Stimulated activated CD4-positive, alpha-beta T cell treated with anti-CD3 and anti-CD28 coated beads, Interleukin-12 subunit alpha, Interleukin-12 subunit beta, amount 100 ng/mL, for 48 hours (primary cell): ENCODE measurements around the gene PTH2R.
"Not testable (repeated sequence)": the region's sequence is repeated elsewhere in the genome, so short reads cannot be mapped to it uniquely, and the experiment has no call there.

Source experiments
- DNase-seq, 3 donors: peaks; one replicate each; pipeline ENCODE4 v3.0.0-alpha.2; 2020; ENCODE audit warnings: low read depth in 2 of 3, low spot score in 1 of 3

PTH2R gene, protein sequence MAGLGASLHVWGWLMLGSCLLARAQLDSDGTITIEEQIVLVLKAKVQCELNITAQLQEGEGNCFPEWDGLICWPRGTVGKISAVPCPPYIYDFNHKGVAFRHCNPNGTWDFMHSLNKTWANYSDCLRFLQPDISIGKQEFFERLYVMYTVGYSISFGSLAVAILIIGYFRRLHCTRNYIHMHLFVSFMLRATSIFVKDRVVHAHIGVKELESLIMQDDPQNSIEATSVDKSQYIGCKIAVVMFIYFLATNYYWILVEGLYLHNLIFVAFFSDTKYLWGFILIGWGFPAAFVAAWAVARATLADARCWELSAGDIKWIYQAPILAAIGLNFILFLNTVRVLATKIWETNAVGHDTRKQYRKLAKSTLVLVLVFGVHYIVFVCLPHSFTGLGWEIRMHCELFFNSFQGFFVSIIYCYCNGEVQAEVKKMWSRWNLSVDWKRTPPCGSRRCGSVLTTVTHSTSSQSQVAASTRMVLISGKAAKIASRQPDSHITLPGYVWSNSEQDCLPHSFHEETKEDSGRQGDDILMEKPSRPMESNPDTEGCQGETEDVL

DNA sequence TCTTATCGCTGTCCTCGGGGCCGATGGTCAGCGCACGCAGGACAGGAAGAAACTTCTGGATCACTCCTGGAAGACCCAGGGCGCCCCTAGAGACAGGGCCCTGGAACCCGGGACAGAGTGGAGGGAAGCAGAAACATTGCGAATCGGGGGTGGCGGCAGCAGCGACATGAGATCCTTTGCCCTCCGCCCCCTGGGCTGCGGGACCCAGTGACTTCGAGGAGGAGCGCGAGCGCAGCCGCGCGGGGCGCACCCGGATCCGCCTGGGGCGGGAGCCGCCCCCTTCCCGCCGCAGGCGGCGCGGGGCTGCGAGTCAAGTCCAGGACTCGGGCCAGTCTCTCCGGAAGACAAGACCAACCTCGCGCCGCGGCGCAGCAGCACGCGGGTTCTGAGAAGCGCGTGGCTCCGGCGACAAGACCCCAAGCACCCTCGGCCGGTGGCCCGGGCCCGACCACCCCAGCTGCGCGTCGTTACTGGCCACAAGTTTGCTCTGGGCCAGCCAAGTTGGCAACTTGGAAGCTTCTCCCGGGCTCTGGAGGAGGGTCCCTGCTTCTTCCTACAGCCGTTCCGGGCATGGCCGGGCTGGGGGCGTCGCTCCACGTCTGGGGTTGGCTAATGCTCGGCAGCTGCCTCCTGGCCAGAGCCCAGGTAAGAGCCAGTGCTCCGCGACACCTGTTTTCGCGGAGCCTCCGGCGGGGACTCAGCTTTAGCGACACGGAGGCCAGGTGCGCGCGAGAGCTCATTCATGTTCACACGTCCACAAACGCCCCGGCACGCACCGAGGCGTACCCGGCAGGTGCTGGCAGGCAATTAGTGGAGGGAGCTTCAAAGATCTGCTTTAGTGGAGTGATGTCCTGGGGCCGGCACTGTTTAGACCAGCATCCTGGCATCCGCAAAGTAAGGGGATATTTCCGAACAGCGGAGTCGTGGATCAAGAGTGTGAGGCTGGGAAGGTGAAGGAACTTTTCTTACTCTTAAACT, at the start of gene PTH2R:
Gene PTH2R (plus strand): TSS at position 319 of the 978 bp plus-strand sequence. CDS start 252 bp downstream, at position 571.
- DNase-seq = no peak

- DNase-seq = no peak
These were observed 49.6 kb upstream of the PTH2R start for GRCh38 chr2:208356846-208357574.

- no peak for DNase-seq
These were observed 47.6 kb upstream of the PTH2R start for GRCh38 chr2:208358758-208359631.

DNA sequence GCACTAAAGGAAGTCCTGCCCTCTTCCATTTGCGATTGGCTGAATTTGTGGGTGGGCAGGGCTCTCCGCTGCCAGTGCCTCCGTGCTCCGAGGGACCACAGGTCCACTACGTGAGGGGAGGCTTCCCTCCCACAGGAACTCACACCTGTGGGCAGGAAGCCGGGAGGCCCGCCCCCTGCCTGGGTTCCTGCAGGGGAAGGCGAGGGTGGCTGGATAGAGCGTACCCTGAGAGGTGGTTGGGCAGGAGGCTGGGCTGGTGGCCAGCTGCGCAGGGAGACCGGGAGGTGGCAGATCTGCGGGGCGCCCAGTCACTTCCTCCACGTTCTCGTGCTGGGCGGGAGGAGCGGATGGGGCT, 47.0 kb upstream of the PTH2R start:
- DNase-seq = no peak

GRCh38 chr2:208360259-208361076, 46.1 kb upstream of the PTH2R start:
- DNase-seq = no peak

DNA sequence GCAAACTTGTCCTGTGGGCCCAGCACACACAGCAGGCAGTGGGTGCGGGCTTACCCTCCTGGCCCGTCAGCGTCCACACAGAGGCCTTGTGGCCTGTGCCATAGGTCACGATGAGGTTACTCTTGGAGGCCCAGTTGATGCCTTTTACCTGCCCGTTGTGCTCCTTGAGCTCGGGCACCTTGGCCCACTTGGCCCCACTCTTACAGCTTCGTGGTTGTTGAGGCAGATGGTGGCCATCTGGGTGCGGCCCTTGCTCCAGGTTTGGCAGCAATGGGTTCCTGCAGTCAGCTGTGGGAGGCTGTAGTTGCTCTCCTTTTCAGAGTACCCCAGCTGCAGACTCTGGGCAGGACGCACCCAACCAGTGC, 45.5 kb upstream of the PTH2R start:
- DNase-seq = no peak

- DNase-seq = no peak
These were observed 43.1 kb upstream of the PTH2R start for GRCh38 chr2:208363485-208363884.

GRCh38 chr2:208366215-208367127, 40.1 kb upstream of the PTH2R start:
- no peak for DNase-seq

GRCh38 chr2:208369091-208369490, 37.5 kb upstream of the PTH2R start:
- no peak for DNase-seq

GRCh38 chr2:208370881-208371633, 35.5 kb upstream of the PTH2R start:
- DNase-seq = no peak

DNA sequence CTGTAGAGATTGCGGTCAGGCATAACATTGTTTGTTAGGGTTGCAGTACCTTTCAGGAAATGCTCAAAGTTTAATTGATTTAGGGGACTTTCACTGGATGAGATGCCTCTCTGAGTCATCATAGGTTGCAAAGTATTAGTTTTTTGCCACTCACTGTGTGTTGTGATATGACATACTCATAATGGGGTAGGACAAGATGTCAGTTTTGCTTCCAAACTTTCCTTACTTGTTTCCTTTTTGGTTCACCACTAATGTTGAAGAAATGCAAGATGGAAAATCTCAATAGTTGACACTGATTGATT, 35.0 kb upstream of the PTH2R start:
- no peak for DNase-seq

DNA sequence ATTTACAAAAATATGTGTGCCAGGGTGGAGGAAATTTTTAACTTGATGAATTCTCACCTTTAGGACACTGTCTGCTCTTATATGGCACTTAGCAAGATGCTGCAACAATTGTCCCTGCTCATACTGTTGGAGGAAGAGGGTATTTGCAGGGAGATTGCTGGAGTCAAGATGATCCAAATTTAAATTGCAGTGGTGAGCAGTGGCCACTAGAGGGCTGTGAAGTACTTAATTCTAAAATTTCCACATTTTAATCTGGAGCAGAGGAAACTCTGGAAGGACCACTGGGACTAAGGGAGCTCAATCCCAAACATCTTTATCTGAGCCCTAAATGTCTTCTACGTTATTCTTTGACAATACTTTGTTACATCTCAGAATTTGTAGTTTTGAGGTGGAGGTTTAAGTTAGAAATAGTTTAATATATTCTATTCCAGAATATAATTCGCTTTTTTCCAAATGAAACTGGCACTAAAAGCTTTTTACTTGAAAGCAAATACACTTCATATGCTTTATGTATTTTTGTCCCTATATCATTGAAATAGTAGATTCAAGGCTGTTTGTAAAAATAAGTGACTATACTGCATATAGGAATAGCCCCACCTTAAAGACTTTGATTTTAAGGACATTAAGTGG, 33.0 kb upstream of the PTH2R start:
- peak in 2 of 3 donors; percentile 9 to 14 for DNase-seq

DNA sequence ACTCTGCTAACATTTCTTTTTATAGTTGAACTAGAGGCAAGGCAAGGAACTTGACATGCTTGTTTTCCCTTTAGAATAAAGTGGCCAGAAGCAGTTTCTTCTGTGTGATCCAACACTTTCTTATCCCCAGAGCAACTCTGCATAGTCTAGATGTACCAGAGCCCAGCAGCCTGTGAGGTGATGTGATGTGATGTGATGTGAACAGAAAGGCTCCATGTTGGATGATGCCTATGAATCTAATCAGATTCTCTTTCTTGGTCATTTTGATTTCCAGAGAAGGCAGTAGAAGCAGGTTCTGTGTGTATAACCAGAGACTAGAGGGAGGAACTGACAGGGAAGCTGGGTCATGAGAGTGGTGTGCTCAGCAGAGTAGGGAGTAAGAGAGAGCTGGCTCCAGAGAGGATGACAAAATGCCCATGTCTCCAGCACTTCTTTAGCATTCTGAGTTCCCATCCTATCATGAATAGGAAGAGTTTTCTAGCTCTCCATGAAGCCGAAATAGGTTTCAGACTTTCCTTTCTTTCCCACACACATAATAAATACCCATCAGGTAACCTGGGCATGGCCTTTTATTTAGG, 31.0 kb upstream of the PTH2R start:
- no peak for DNase-seq

DNA sequence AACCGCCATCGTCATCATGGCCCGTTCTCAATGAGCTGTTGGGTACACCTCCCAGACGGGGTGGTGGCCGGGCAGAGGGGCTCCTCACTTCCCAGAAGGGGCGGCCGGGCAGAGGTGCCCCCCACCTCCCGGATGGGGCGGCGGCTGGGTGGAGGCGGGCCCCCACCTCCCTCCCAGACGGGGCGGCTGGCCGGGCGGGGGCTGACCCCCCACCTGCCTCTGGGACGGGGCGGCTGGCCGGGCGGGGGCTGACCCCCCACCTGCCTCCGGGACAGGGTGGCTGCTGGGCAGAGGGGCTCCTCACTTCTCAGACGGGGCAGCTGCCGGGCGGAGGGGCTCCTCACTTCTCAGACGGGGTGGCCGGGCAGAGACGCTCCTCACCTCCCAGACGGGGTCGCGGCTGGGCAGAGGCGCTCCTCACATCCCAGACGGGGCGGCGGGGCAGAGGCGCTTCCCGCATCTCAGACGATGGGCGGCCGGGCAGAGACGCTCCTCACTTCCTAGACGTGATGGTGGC, 29.2 kb upstream of the PTH2R start:
- DNase-seq = not testable (repeated sequence)

- no peak for DNase-seq
These were observed 27.4 kb upstream of the PTH2R start for GRCh38 chr2:208379192-208379591.

DNA sequence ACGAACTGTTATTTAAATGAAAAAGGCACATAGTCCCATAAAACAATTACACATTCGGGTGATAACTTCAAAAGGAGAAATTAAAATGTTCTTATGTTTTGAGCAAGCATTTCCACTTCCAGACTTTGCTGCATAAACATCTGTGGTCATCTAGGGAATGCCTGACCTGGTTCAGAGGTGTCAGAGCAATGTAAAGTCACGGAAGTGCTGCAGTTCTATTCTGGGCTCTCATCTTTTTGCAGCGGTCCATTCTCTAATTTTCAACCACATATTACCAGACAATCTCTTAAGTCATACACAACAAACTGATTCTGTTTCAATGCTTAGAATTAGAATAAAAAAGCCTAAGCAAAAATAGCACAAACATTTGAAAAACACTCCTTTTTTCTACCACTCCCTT, 22.0 kb upstream of the PTH2R start:
- no peak for DNase-seq

DNA sequence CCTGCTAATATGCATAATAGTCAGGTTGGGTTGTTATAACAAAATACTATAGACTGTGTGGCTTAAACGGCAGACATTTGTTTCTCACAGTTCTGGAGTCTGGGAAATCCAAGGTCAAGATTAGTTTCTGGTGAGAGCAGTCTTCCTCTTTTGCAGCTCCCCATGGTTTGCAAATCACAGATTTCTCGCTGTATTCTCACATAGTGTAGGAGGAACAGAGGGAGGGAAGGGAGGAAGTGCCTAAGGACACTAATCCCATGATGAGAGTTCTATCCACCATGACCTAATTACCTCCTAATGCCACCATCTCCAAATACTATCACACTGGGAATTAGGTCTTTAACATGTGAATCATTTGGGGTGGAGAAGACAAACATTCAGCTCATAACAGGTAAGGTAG, 20.1 kb upstream of the PTH2R start:
- no peak for DNase-seq
